Tibial artery (tissue), 4 donors: ENCODE data around the gene SEMA5A.

Experiments used
- DNase-seq, 2 donors: peaks; one replicate each; pipeline ENCODE4 v3.0.0-alpha.2; 2019
- H3K27ac ChIP-seq, 2 donors: fragments of 200-600 bp; sonication (generic) in 1 of 2; 1 replicate in 1 of 2; 2 replicates in 1 of 2; pipeline ENCODE4 v1.5.1; 2018 to 2019; ENCODE audit warnings: mild to moderate bottlenecking in 1 of 2
- H3K27me3 ChIP-seq, 2 donors: fragments of 200-600 bp; sonication (generic) in 1 of 2; one replicate each; pipeline versions ENCODE4 v1.5.1 to v1.6.0; 2016 to 2019
- H3K36me3 ChIP-seq, 3 donors: fragments of 200-600 bp; sonication (generic) in 2 of 3; one replicate each; pipeline ENCODE4 v1.5.1; 2016 to 2019; ENCODE audit warnings: mild to moderate bottlenecking in 2 of 3
- H3K4me1 ChIP-seq, 4 donors: fragments of 200-600 bp; sonication (generic) in 2 of 4; 1 replicate in 3 of 4; 2 replicates in 1 of 4; pipeline ENCODE4 v1.5.1; 2016 to 2019
- H3K4me3 ChIP-seq, 2 donors: fragments of 200-600 bp; sonication (generic) in 1 of 2; 1 replicate in 1 of 2; 2 replicates in 1 of 2; pipeline ENCODE4 v1.5.1; 2018 to 2019; ENCODE audit warnings: mild to moderate bottlenecking in 2 of 2
- H3K9me3 ChIP-seq, 3 donors: fragments of 200-600 bp; sonication (generic) in 1 of 3; one replicate each; pipeline ENCODE4 v1.5.1; 2016 to 2019
- intact Hi-C: fragments of 100-400 bp; cut with DNase I; formaldehyde crosslinking; loops from one replicate; pipeline ENCODE4 v1.15.0; 2023; ENCODE audit warnings: low total_unique reads
- TF ChIP-seq, protein P1 (sequence below), 2 experiments: fragments of 200-600 bp in 1 of 2; fragments of 450-650 bp in 1 of 2; IDR thresholded peaks; one replicate each; pipeline ENCODE4 v1.5.1; 2017 to 2019; ENCODE audit warnings: antibody characterized with exemption in 2 of 2, mild to moderate bottlenecking in 1 of 2, moderate library complexity in 1 of 2

Gene SEMA5A

DNA sequence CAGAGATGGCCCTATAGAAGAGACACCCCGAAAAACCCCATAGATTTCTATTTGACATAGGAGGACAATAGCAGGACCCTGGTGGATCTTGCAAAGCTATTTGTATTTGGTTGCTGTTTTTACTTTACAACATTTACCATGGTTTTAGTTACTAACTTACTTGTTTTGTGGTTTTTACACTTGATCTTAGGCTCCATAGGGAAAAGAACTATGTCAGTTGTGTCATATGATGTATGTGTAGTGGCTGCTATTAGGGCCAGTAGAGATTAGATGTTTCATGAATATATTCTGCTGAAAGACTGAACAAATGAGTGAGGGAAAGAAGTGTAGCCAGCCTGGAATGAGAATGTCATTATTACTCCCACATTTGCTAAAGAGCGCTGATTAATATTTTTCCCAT is 388.1 kb downstream of the SEMA5A start:
- H3K36me3 ChIP-seq, result peaks cover 0 to 3% (median 0%) of the 10 kb centered on the region in 3 donors
- intact Hi-C loops, result no loop called here
- H3K4me3 ChIP-seq, result no peak overlapping the region
- no peaks in the 10 kb centered on the region for H3K4me1 ChIP-seq
- H3K27me3 ChIP-seq, result no peaks in the 10 kb centered on the region
- H3K27ac ChIP-seq, result no peak overlapping the region
- no peaks in the 10 kb centered on the region for H3K9me3 ChIP-seq
- DNase-seq, result no peak
- TF ChIP-seq, protein P1, sequence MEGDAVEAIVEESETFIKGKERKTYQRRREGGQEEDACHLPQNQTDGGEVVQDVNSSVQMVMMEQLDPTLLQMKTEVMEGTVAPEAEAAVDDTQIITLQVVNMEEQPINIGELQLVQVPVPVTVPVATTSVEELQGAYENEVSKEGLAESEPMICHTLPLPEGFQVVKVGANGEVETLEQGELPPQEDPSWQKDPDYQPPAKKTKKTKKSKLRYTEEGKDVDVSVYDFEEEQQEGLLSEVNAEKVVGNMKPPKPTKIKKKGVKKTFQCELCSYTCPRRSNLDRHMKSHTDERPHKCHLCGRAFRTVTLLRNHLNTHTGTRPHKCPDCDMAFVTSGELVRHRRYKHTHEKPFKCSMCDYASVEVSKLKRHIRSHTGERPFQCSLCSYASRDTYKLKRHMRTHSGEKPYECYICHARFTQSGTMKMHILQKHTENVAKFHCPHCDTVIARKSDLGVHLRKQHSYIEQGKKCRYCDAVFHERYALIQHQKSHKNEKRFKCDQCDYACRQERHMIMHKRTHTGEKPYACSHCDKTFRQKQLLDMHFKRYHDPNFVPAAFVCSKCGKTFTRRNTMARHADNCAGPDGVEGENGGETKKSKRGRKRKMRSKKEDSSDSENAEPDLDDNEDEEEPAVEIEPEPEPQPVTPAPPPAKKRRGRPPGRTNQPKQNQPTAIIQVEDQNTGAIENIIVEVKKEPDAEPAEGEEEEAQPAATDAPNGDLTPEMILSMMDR (IDR thresholded peaks at IDR 0.05), result no peak

DNA sequence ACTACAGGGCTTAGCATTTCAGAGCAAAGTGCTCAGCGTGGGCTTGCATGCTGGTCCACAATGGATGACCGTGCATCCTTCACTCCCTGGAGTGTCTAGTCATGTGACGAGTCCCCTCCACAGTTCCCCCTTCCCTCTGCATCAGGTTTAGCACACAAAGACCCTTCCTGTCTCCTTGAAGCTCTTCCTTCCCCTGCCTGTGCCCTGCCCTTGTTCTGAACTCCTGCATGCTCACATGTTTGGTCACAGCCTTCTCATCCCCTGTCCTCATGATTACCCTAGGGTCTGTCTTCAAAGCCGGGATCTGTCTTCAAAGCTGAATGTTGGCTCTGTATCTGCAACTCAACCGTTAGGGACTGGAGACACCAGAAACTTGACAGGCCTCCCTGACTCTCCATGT is 388.9 kb downstream of the SEMA5A start:
- no peak overlapping the region for H3K27ac ChIP-seq
- no peaks in the 10 kb centered on the region for H3K9me3 ChIP-seq
- no peaks in the 10 kb centered on the region for H3K27me3 ChIP-seq
- H3K36me3 ChIP-seq, result peaks cover 0 to 3% (median 0%) of the 10 kb centered on the region in 3 donors
- DNase-seq, result no peak
- H3K4me1 ChIP-seq, result no peaks in the 10 kb centered on the region
- H3K4me3 ChIP-seq, result no peak overlapping the region
- intact Hi-C loops, result no loop called here
- TF ChIP-seq, protein P1 (IDR thresholded peaks at IDR 0.05), result no peak

DNA sequence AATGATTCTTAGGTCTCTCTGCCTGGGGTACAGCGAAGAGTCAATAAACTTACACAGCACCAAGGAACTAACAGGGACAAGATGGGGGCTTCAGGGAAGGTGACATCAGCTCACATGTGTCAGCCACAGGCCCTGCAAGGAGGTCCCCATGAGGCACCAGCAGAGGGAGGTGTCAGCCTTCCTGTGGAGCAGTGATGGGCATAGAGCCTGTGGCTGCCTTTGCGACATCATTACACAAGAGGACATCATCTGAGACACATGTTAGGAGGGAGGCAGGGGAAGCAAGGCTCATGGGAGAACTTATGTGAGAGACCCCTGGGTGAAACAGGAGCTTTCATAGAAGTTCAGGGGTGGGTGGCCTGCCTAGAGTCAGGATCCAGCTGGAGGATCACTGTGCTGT is 389.6 kb downstream of the SEMA5A start:
- intact Hi-C loops, result no loop called here
- TF ChIP-seq, protein P1 (IDR thresholded peaks at IDR 0.05), result peak; percentile 24 to 53
- no peak overlapping the region for H3K4me3 ChIP-seq
- H3K27me3 ChIP-seq, result no peaks in the 10 kb centered on the region
- peak in 1 of 2 donors; percentile 31 for DNase-seq
- H3K27ac ChIP-seq, result no peak overlapping the region
- no peaks in the 10 kb centered on the region for H3K4me1 ChIP-seq
- H3K36me3 ChIP-seq, result peaks cover 0 to 3% (median 0%) of the 10 kb centered on the region in 3 donors
- no peaks in the 10 kb centered on the region for H3K9me3 ChIP-seq

DNA sequence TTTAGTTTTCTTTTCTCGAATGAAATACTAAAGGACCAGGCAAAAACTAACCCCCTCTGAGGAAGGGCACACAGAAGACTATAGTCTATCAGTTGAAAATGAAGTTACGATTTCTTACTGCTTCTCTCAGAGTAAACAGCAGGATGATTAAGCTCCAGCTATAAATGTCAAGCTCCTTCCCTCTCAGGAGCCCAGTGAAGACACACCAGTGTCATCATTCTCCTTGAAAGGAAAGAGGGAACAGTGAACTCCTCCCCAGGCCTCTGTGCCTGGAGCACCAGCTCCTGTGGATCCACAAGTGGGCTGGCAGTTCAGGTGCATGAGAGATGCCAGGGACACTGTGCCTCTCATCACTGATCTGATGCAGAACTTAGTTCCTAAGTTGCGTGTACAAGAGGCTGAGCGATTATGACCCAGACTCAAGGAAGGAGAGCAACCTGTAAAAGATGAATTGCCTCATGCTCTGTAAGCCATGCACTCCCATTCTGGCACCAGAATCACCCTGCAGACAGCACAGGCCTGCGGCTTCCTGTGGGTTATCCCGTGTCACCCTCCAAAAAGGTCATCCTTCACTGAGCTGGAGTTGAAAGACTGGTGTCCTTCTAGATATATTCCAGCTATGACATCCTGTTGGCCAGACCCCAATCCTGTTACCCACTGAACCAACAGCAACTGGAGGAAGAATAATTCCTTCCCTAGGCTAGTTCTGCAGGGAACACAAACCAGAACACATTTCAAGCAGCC is 394.0 kb downstream of the SEMA5A start:
- Histone ChIP-seq H3K9me3 (no peaks in the 10 kb centered on the region), H3K4me3 (no peak overlapping the region), H3K36me3 (peaks cover 0 to 3% (median 0%) of the 10 kb centered on the region in 3 donors), H3K27ac (no peak overlapping the region), H3K4me1 (no peaks in the 10 kb centered on the region), H3K27me3 (no peaks in the 10 kb centered on the region)
- TF ChIP-seq, protein P1 (IDR thresholded peaks at IDR 0.05), result no peak
- DNase-seq, result no peak
- intact Hi-C loops, result no loop called here

DNA sequence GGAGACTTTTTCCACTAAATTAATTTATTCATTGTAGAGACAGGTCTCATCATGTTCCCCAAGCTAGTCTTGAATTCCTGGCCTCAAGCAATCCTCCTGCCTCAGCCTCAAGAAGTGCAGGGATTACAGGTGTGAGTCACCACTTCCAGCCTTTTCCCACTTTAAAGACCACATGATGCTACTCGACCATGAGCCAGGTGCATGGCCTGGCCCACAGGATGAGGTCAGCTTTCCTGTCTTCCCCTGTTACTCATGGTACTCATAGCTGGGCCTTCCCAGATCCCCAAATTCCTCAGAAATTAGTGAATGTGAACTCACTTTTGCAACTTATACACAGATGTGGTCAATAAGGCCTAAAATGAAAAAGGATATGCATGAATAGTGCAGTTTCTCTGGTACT is 395.9 kb downstream of the SEMA5A start:
- Histone ChIP-seq H3K27me3 (no peaks in the 10 kb centered on the region), H3K9me3 (no peaks in the 10 kb centered on the region), H3K36me3 (peaks cover 0 to 3% (median 0%) of the 10 kb centered on the region in 3 donors), H3K4me1 (no peaks in the 10 kb centered on the region), H3K4me3 (no peak overlapping the region), H3K27ac (no peak overlapping the region)
- TF ChIP-seq, protein P1 (IDR thresholded peaks at IDR 0.05), result no peak
- DNase-seq, result no peak
- intact Hi-C loops, result no loop called here
